ENCODE results near the gene ZNF318. TPM values are rescaled to one million over a fixed set of nuclear protein-coding genes. Genes with fewer than 3 reads are reported as not detected.
"Not testable (repeated sequence)": the region's sequence is repeated elsewhere in the genome, so short reads cannot be mapped to it uniquely, and the experiment has no call there.

ZNF318 gene
- 10 to 100 TPM; 28.9 to 56.9 (median 39.5) TPM for total RNA-seq
- 10 to 100 TPM in 2 of 3 donors, 1 to 10 TPM in 1; 8.6 to 15.6 (median 10.8) TPM for polyA plus RNA-seq
- long read RNA-seq, donor 1, partial matches to known transcripts, result 6 of 6 reads
- long read RNA-seq, donor 1, other reads (novel, unspliced or antisense), result 0 of 6 reads
- long read RNA-seq, donor 2, result 0 reads

- H3K27me3 ChIP-seq (replicated peaks in 1 of 7), result no peaks in the 10 kb centered on the region
- peaks cover 14 to 78% (median 40%) of the 10 kb centered on the region in 6 donors for H3K4me1 ChIP-seq
- H3K27ac ChIP-seq, result peak within 1 kb of the TSS; percentile 78 to 96 (median 92)
- intact Hi-C loops (cut with DNase I; ENCODE audit: low total_unique reads), result no loop called here
- peak; percentile 99 for DNase-seq
- peaks cover 0 to 14% (median 9%) of the 10 kb centered on the region in 6 donors for H3K36me3 ChIP-seq
- TF ChIP-seq POLR2A (IDR thresholded peaks at IDR 0.05) (peak in 2 of 3 donors; percentile 31 to 39), CTCF (IDR thresholded peaks at IDR 0.05 in 8 of 11, conservative IDR thresholded peaks at IDR 0.05 in 3 of 11) (peak in 2 of 11 experiments; percentile 24 to 36), POLR2AphosphoS5 (IDR thresholded peaks at IDR 0.05) (peak; percentile 87 to 92 (median 88))
- peak within 1 kb of the TSS; percentile 64 to 92 (median 76) for H3K4me3 ChIP-seq
- WGBS, 5 donors, result 0 to 1% (median 1%) methylated on average over 49 to 104 of the region's 104 CpGs
- no peaks in the 10 kb centered on the region for H3K9me3 ChIP-seq
Measured at GRCh38 chr6:43369174-43370002, at the start of gene ZNF318. Gene ZNF318 (minus strand): TSS chr6:43369647. CDS start chr6:43369365, 282 bp downstream.

- Histone ChIP-seq H3K27me3 (replicated peaks in 1 of 7) (peaks cover 0 to 4% (median 0%) of the 10 kb centered on the region in 7 donors), H3K4me3 (no peak overlapping the region), H3K27ac (no peak overlapping the region), H3K36me3 (no peaks in the 10 kb centered on the region), H3K9me3 (peaks cover 0 to 9% (median 0%) of the 10 kb centered on the region in 8 donors), H3K4me1 (no peaks in the 10 kb centered on the region)
- intact Hi-C loops (cut with DNase I; ENCODE audit: low total_unique reads), result no loop called here
- WGBS, 5 donors, result 80 to 88% (median 83%) methylated on average over 4 of the region's 4 CpGs
- TF ChIP-seq POLR2AphosphoS5 (IDR thresholded peaks at IDR 0.05) (no peak), CTCF (IDR thresholded peaks at IDR 0.05 in 8 of 11, conservative IDR thresholded peaks at IDR 0.05 in 3 of 11) (no peak), POLR2A (IDR thresholded peaks at IDR 0.05) (no peak)
- DNase-seq, result no peak
Measured at GRCh38 chr6:43416935-43417334, 47.5 kb upstream of the ZNF318 start.

GRCh38 chr6:43415275-43415674, 45.8 kb upstream of the ZNF318 start:
- intact Hi-C loops (cut with DNase I; ENCODE audit: low total_unique reads); H3K4me3 ChIP-seq; H3K27ac ChIP-seq; H3K4me1 ChIP-seq; DNase-seq; H3K36me3 ChIP-seq; H3K27me3 ChIP-seq (replicated peaks in 1 of 7); H3K9me3 ChIP-seq: not testable (repeated sequence)
- WGBS, 5 donors, result 89 to 94% (median 92%) methylated on average over 8 of the region's 8 CpGs

GRCh38 chr6:43413002-43413401, 43.6 kb upstream of the ZNF318 start:
- TF ChIP-seq POLR2A (IDR thresholded peaks at IDR 0.05), result no peak
- no peak for TF ChIP-seq POLR2AphosphoS5 (IDR thresholded peaks at IDR 0.05)
- no peak for TF ChIP-seq CTCF (IDR thresholded peaks at IDR 0.05 in 8 of 11, conservative IDR thresholded peaks at IDR 0.05 in 3 of 11)
- WGBS, 5 donors, result 90 to 100% (median 95%) methylated on average over 1 to 2 of the region's 2 CpGs
- Histone ChIP-seq H3K27ac (no peak overlapping the region), H3K4me3 (no peak overlapping the region), H3K27me3 (replicated peaks in 1 of 7) (peaks cover 0 to 7% (median 0%) of the 10 kb centered on the region in 7 donors), H3K4me1 (no peaks in the 10 kb centered on the region), H3K9me3 (peaks cover 0 to 9% (median 0%) of the 10 kb centered on the region in 8 donors), H3K36me3 (no peaks in the 10 kb centered on the region)
- intact Hi-C loops (cut with DNase I; ENCODE audit: low total_unique reads), result no loop called here
- DNase-seq, result no peak

Data from spleen (tissue), 13 donors.